Neural crest cell (in vitro differentiated cells): ENCODE measurements around the gene CYB5R2. TPM values are rescaled to one million over a fixed set of nuclear protein-coding genes. Genes with fewer than 3 reads are reported as not detected.
"Not testable (repeated sequence)": the region's sequence is repeated elsewhere in the genome, so short reads cannot be mapped to it uniquely, and the experiment has no call there.

Experiments used
- DNase-seq: peaks from one replicate; pipeline ENCODE4 v3.0.0; 2021; ENCODE audit warnings: low read depth, mixed read lengths, low spot score
- H3K27ac Mint-ChIP-seq: one replicate; pipeline ENCODE4 v1.8.0; 2021; ENCODE audit warnings: mild to moderate bottlenecking, mixed read lengths; ENCODE audit not compliant: unreplicated experiment
- H3K27me3 Mint-ChIP-seq: 2 replicates; pipeline ENCODE4 v1.8.0; 2021; ENCODE audit warnings: low read depth, mild to moderate bottlenecking, mixed read lengths
- H3K36me3 Mint-ChIP-seq: 2 replicates; pipeline ENCODE4 v1.8.0; 2021; ENCODE audit warnings: low read depth, mild to moderate bottlenecking, mixed read lengths
- H3K4me1 Mint-ChIP-seq: 2 replicates; pipeline ENCODE4 v1.8.0; 2021; ENCODE audit warnings: mixed read lengths
- H3K4me3 Mint-ChIP-seq: one replicate; pipeline ENCODE4 v1.8.0; 2021; ENCODE audit warnings: mild to moderate bottlenecking, mixed read lengths
- H3K9me3 Mint-ChIP-seq: 2 replicates; pipeline ENCODE4 v1.8.0; 2021; ENCODE audit warnings: mixed read lengths
- total RNA-seq: library from RNA; stranded (reverse); gene quantifications from 2 replicates; pipeline ENCODE4 v1.2.1, GENCODE V29; 2021
- TF ChIP-seq, protein P1 (sequence below): fragments of 200-600 bp; sonication (generic); conservative IDR thresholded peaks from 2 replicates; pipeline ENCODE4 v1.5.0; 2021; ENCODE audit warnings: antibody characterized with exemption, mild to moderate bottlenecking

The CYB5R2 gene
- total RNA-seq, 1 donor from 2014 or later = 15.1 TPM

DNA sequence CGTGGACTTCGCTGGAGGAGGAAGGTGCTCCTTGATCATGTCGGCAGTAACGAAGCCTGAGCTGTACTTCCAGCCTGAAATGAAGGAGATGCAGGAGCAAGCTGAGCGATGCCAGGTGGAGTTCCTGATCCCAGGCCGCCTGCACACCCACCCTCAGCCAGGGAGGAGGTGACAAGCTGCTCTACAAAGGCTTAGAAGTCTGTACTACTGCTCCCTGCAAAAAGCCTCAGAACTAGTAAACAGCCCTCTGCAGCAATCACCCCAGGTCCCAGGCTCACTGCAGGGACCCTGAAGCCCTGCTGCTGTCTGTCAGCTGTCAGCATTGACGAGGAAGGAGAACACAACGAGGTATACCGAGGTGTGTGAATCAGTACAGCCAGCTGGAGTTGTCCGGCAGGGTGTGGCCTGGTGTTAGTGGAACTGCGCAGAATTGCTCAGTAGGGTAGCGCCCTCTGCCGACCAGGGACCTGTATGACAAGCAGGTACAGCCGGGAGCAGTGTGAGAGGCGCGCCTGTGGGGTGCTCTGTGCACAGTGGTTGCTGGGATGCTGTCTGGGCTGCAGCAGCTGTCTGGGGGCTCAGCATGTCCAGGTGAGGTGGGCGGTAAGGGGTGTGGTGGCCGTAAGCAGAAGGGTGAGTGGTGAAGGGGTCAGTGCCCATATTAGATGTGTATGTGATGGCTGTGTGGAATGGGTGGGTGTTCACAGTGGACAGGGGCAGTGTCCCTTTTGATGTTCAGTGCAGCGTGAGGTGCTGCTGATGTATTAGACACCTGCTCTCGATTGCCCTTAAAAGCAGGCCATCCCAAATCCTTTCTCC, 7.6 kb downstream of the CYB5R2 start:
- peak overlapping the region; percentile 44 for H3K4me3 Mint-ChIP-seq
- TF ChIP-seq, protein P1, sequence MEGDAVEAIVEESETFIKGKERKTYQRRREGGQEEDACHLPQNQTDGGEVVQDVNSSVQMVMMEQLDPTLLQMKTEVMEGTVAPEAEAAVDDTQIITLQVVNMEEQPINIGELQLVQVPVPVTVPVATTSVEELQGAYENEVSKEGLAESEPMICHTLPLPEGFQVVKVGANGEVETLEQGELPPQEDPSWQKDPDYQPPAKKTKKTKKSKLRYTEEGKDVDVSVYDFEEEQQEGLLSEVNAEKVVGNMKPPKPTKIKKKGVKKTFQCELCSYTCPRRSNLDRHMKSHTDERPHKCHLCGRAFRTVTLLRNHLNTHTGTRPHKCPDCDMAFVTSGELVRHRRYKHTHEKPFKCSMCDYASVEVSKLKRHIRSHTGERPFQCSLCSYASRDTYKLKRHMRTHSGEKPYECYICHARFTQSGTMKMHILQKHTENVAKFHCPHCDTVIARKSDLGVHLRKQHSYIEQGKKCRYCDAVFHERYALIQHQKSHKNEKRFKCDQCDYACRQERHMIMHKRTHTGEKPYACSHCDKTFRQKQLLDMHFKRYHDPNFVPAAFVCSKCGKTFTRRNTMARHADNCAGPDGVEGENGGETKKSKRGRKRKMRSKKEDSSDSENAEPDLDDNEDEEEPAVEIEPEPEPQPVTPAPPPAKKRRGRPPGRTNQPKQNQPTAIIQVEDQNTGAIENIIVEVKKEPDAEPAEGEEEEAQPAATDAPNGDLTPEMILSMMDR = peak; percentile 85
- peaks cover 25% of the 10 kb centered on the region for H3K4me1 Mint-ChIP-seq
- H3K36me3 Mint-ChIP-seq = peaks cover 13% of the 10 kb centered on the region
- H3K27ac Mint-ChIP-seq = no peak overlapping the region
- peak; percentile 77 for DNase-seq
- H3K9me3 Mint-ChIP-seq = no peaks in the 10 kb centered on the region
- H3K27me3 Mint-ChIP-seq = no peaks in the 10 kb centered on the region

DNA sequence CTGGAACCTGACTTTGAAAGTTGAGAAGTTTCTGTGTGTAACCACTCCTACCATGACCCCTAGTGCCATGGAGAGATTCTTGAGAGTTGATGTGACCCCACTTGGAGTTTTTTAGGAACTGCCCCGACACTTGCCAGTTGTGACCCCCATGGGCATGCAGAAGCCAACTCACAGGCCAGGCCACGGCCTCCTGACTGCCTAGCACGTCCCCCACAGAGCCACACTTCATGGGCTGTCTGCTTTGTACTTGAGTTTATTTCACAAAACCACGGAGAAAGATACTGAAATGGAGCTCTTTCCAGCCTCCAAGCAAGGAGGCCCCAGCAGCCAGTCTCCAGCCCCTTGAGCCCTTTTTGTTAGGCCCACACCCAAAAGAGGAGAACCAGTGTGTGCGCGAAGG, 8.4 kb downstream of the CYB5R2 start:
- H3K4me1 Mint-ChIP-seq = peaks cover 25% of the 10 kb centered on the region
- H3K27me3 Mint-ChIP-seq = no peaks in the 10 kb centered on the region
- no peak overlapping the region for H3K27ac Mint-ChIP-seq
- no peaks in the 10 kb centered on the region for H3K9me3 Mint-ChIP-seq
- H3K4me3 Mint-ChIP-seq = no peak overlapping the region
- TF ChIP-seq, protein P1 = no peak
- H3K36me3 Mint-ChIP-seq = peaks cover 13% of the 10 kb centered on the region
- DNase-seq = no peak

DNA sequence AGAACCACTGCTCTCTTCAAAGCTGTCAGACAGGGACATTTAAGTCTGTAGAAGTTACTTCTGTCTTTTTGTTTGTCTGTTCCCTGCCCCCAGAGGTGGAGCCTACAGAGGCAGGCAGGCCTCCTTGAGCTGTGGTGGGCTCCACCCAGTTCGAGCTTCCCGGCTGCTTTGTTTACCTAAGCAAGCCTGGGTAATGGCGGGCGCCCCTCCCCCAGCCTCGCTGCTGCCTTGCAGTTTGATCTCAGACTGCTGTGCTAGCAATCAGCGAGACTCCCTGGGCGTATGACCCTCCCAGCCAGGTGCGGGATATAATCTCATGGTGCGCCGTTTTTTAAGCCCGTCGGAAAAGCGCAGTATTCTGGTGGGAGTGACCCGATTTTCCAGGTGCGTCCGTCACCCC, 9.8 kb downstream of the CYB5R2 start:
- not testable (repeated sequence) for H3K27ac Mint-ChIP-seq, H3K4me3 Mint-ChIP-seq, H3K27me3 Mint-ChIP-seq, H3K9me3 Mint-ChIP-seq, DNase-seq
- peaks cover 17% of the 10 kb centered on the region for H3K4me1 Mint-ChIP-seq
- peaks cover 13% of the 10 kb centered on the region for H3K36me3 Mint-ChIP-seq

DNA sequence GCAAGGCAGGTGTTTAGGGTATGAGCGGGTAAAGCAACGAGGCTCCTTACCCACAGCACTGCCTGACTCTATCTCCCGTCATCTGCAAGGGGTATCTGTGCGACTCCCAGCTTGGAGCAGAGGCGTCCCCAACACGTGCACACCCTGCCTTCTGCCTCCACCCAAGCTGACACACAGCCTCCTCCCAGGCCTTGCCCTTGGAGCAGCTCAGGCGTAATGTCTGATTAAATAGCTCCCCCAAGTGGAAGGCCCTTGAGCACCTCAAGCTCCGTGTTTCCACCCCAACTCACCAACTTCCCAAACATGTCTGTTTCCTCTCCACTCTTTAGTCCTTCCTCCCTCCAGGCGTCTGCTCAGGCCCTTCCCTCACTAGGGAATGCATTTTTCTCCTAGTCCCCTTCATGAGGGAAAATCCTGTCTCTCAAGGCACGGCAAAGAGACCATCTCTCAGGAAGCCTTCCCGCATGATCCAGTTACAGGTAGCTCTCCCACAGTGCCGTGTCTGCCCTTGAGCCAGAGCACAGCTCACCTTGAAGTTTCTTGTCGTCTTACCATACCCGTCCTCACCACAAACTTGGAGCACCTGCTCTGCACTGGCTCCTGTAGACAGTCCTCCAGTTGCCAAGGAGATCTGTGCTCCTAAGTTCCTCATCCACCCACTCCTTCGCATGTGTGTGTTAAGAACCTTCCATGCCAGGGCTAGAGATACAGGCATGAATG, 15.8 kb downstream of the CYB5R2 start:
- Mint-ChIP-seq H3K27me3 (no peaks in the 10 kb centered on the region), H3K27ac (peak overlapping the region; percentile 80), H3K36me3 (peaks cover 3% of the 10 kb centered on the region), H3K4me1 (peaks cover 5% of the 10 kb centered on the region), H3K9me3 (no peaks in the 10 kb centered on the region), H3K4me3 (peak overlapping the region; percentile 0)
- TF ChIP-seq, protein P1 = peak; percentile 67
- DNase-seq = no peak

DNA sequence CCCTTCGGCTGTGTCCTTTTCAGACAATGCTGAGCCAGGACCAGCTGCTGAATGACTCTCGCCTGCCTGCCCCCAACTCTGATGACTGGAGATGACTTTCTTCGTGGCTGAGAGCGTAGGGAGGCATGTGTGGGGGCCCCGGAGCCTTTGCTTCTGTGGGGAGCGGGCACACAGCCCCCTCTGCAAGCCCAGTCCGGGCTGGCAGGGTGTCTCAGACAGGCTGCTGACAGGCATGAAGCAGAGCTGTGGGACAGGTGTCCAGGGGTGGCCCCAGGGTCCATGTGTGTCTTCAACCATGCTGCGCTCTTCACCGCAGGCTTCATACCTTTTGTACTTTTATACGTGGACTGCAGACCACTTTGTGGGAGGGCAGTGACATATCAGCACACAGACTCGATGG, 16.6 kb downstream of the CYB5R2 start:
- H3K9me3 Mint-ChIP-seq = no peaks in the 10 kb centered on the region
- no peak overlapping the region for H3K27ac Mint-ChIP-seq
- no peaks in the 10 kb centered on the region for H3K27me3 Mint-ChIP-seq
- peaks cover 3% of the 10 kb centered on the region for H3K36me3 Mint-ChIP-seq
- TF ChIP-seq, protein P1 = no peak
- DNase-seq = no peak
- H3K4me3 Mint-ChIP-seq = no peak overlapping the region
- H3K4me1 Mint-ChIP-seq = peaks cover 5% of the 10 kb centered on the region
